Measurements from ENCODE around the gene RANBP17. TPM values are rescaled to one million over a fixed set of nuclear protein-coding genes. Genes with fewer than 3 reads are reported as not detected.

The RANBP17 gene
- total RNA-seq, 1 experiment from 2014 or later, result 19.0 TPM

DNA sequence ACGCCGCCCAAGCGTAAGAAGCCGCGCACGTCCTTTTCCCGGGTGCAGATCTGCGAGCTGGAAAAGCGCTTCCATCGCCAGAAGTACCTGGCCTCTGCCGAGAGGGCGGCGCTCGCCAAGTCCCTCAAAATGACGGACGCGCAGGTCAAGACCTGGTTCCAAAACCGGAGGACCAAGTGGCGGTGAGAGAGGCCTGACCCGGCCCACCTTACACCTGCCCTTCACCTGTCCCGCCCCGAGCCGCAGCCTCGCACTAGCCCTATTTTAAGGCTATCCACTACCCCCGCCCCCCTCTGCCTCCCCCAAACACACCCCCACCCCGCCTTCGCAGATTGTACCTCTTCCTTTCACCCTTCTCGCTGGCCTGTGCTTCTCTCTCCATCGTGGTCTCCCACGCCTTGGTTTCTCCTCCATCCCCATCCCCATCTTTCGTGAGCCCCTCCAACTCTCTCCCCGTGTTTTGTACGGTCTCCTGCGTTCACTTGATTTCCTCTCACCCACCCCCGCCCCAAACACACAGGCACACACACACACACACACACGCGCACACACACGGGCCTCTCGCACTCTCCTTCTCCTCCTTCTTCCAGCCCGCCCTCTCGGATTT is 448.5 kb downstream of the RANBP17 start:
- TF ChIP-seq, protein P1, sequence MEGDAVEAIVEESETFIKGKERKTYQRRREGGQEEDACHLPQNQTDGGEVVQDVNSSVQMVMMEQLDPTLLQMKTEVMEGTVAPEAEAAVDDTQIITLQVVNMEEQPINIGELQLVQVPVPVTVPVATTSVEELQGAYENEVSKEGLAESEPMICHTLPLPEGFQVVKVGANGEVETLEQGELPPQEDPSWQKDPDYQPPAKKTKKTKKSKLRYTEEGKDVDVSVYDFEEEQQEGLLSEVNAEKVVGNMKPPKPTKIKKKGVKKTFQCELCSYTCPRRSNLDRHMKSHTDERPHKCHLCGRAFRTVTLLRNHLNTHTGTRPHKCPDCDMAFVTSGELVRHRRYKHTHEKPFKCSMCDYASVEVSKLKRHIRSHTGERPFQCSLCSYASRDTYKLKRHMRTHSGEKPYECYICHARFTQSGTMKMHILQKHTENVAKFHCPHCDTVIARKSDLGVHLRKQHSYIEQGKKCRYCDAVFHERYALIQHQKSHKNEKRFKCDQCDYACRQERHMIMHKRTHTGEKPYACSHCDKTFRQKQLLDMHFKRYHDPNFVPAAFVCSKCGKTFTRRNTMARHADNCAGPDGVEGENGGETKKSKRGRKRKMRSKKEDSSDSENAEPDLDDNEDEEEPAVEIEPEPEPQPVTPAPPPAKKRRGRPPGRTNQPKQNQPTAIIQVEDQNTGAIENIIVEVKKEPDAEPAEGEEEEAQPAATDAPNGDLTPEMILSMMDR (IDR thresholded peaks at IDR 0.05; ENCODE audit: unreplicated experiment), result no peak
- intact Hi-C loops (cut with micrococcal nuclease), result no loop called here
- Mint-ChIP-seq H3K4me1 (ENCODE audit: insufficient read depth, unreplicated experiment) (peaks cover 9% of the 10 kb centered on the region), H3K27me3 (ENCODE audit: insufficient read depth, unreplicated experiment) (peaks cover 13% of the 10 kb centered on the region), H3K27ac (ENCODE audit: low read depth, unreplicated experiment) (no peak overlapping the region), H3K36me3 (ENCODE audit: insufficient read depth, unreplicated experiment) (no peaks in the 10 kb centered on the region), H3K4me3 (ENCODE audit: unreplicated experiment) (no peak overlapping the region), H3K9me3 (ENCODE audit: unreplicated experiment) (peaks cover 16% of the 10 kb centered on the region)
- no peak for DNase-seq (ENCODE audit: unreplicated experiment)
- BruUV-seq (replicated peaks), result no TSS peak
- ChIA-PET POLR2A (no interaction called here), CTCF (no interaction called here)

DNA sequence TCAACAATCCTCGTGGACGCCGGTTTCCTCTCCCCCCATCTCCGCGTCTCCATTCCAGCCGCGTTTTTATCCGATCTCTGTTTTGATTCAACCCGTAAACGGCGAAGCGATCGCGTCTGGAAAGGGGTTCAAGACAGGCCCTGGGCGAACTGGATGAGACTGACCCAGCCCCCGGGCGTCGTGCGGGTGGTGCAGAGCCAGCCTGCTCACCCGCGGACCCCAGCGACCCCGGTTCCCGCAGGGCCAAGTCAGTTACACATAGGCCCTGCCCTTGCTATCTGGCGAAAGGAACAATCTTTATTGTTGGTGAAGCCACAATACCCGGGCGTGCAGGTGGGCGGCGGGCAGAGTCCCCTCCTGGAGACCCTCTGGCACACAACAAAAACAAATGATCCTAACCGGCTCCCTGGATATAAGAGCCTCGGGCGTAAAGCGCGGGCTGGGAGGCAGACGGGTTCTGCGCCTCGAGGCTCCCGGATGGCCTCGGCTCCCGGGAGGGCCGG is 449.1 kb downstream of the RANBP17 start:
- H3K4me1 Mint-ChIP-seq (ENCODE audit: insufficient read depth, unreplicated experiment), result peaks cover 9% of the 10 kb centered on the region
- POLR2A ChIA-PET, result no interaction called here
- BruUV-seq (replicated peaks), result no TSS peak

DNA sequence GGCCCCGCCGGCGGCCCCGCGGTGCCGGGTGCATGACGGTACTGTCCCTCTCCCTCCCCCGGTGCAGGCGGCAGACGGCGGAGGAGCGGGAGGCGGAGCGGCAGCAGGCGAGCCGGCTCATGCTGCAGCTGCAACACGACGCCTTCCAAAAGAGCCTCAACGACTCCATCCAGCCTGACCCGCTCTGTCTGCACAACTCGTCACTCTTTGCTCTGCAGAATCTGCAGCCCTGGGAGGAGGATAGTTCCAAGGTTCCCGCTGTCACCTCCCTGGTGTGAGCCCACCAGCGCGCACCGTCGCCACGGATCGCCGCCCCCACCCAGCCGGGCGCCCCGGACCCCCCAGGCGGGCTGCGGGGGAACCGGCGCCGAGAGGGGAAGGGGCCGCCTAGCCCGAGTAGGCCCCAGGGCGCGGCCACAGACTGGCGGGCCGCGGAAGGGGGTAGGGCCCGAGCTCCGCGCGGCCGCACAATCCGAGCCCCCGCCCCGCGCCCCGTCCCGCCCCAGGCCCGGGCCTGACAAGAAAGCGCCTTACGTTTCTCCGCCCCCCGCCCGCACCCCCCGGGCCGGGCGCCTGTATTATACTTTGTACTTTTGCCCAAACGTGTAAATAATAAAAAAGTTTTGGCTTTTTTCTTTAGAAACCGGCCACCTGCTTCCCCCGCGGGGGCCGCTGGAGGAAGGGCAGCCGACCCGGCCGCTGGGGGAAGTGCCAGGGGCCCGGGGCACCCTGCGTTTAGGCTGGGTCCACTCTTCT is 449.7 kb downstream of the RANBP17 start:
- POLR2A ChIA-PET, result no interaction called here
- TF ChIP-seq, protein P1 (IDR thresholded peaks at IDR 0.05; ENCODE audit: unreplicated experiment), result no peak
- peaks cover 16% of the 10 kb centered on the region for H3K9me3 Mint-ChIP-seq (ENCODE audit: unreplicated experiment)
- DNase-seq (ENCODE audit: unreplicated experiment), result no peak
- intact Hi-C loops (cut with micrococcal nuclease), result no loop called here
- peaks cover 9% of the 10 kb centered on the region for H3K4me1 Mint-ChIP-seq (ENCODE audit: insufficient read depth, unreplicated experiment)
- CTCF ChIA-PET, result interaction anchor here (0.9 kb wide), 1 partner anchor 103 kb away, joined by 3 read pairs; no protein-coding TSS in a partner anchor
- no peak overlapping the region for H3K27ac Mint-ChIP-seq (ENCODE audit: low read depth, unreplicated experiment)
- H3K27me3 Mint-ChIP-seq (ENCODE audit: insufficient read depth, unreplicated experiment), result peaks cover 13% of the 10 kb centered on the region
- H3K4me3 Mint-ChIP-seq (ENCODE audit: unreplicated experiment), result no peak overlapping the region
- H3K36me3 Mint-ChIP-seq (ENCODE audit: insufficient read depth, unreplicated experiment), result no peaks in the 10 kb centered on the region
- BruUV-seq (replicated peaks), result no TSS peak

More for the DNA sequence above, 449.1 kb downstream of the RANBP17 start:
- Mint-ChIP-seq H3K9me3 (ENCODE audit: unreplicated experiment) (peaks cover 16% of the 10 kb centered on the region), H3K4me3 (ENCODE audit: unreplicated experiment) (no peak overlapping the region), H3K36me3 (ENCODE audit: insufficient read depth, unreplicated experiment) (no peaks in the 10 kb centered on the region), H3K27me3 (ENCODE audit: insufficient read depth, unreplicated experiment) (peaks cover 13% of the 10 kb centered on the region), H3K27ac (ENCODE audit: low read depth, unreplicated experiment) (no peak overlapping the region)
- intact Hi-C loops (cut with micrococcal nuclease), result no loop called here
- TF ChIP-seq, protein P1 (IDR thresholded peaks at IDR 0.05; ENCODE audit: unreplicated experiment), result no peak
- no peak for DNase-seq (ENCODE audit: unreplicated experiment)
- CTCF ChIA-PET, result no interaction called here

DNA sequence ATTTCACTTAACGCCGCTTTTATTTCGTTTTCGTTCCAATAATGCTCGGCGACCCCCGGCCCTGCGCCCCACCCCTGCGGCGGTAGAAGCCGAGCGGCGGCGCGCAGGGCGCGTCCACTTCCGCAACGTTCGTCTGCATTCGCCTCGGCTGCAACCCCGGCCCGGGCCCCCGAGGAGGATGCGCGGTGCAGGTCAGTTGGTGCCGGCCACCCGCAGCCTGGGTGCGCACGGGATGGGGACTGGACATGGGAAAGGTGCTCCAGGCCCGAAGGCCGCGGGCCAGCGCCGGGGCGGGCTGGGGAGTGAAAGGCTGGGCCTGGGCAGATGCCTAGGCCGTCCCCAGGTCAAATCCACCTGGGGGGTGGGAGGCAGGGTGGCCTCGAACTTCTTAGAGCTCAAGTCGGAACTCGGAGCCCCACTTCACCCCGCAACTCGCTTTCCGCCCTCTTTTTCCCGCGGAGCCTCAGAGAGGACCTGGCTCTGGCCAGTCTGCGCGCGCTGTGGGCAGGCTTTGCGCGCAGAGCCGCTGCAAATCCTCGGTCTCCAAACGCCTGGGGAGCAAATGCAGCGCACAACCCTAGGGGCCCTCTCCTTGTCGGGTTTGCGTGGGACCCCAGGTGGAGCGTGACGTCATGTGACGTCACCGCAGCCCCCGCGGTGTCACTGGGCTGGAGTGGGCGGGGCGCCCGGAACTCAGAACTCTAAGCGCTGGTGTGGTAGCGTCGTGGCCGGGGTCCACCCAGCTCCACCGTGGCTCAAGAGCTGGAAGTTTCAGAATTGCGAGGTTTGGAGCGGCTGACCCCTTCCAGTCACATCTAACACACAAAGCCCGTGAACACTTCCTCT is 450.5 kb downstream of the RANBP17 start:
- Mint-ChIP-seq H3K27ac (ENCODE audit: low read depth, unreplicated experiment) (no peak overlapping the region), H3K4me1 (ENCODE audit: insufficient read depth, unreplicated experiment) (peaks cover 9% of the 10 kb centered on the region), H3K27me3 (ENCODE audit: insufficient read depth, unreplicated experiment) (peaks cover 13% of the 10 kb centered on the region), H3K4me3 (ENCODE audit: unreplicated experiment) (no peak overlapping the region), H3K36me3 (ENCODE audit: insufficient read depth, unreplicated experiment) (no peaks in the 10 kb centered on the region), H3K9me3 (ENCODE audit: unreplicated experiment) (peaks cover 16% of the 10 kb centered on the region)
- TF ChIP-seq, protein P1 (IDR thresholded peaks at IDR 0.05; ENCODE audit: unreplicated experiment), result no peak
- intact Hi-C loops (cut with micrococcal nuclease), result no loop called here
- ChIA-PET CTCF (interaction anchor here (0.5 to 0.9 kb wide), 2 partner anchors 104 to 681 kb away, joined by 3 read pairs; no protein-coding TSS in a partner anchor), POLR2A (interaction anchor here (0.6 kb wide), 1 partner anchor 184 kb away, joined by 3 read pairs; no protein-coding TSS in a partner anchor)
- DNase-seq (ENCODE audit: unreplicated experiment), result no peak
- no TSS peak for BruUV-seq (replicated peaks)
